SK-N-SH (cell line): Measurements from ENCODE around the gene ERC2. TPM values are rescaled to one million over a fixed set of nuclear protein-coding genes. Genes with fewer than 3 reads are reported as not detected.

Experiments used
- CTCF ChIA-PET: fragments of 300-600, 350-600 bp; formaldehyde crosslinking; extraction: SDS; loops from one replicate; lab custom pipeline; 2021; lab: Yijun Ruan, JAX
- POLR2A ChIA-PET: fragments of 350-600 bp; sonication (Branson Sonifier 250); formaldehyde crosslinking; extraction: SDS; loops from one replicate; lab custom pipeline; 2020; ENCODE audit warnings: antibody characterized with exemption, inconsistent platforms; lab: Yijun Ruan, JAX
- DNase-seq: peaks from one replicate; pipeline ENCODE4 v3.0.0; 2012
- H2AFZ ChIP-seq: fragments of 200-600 bp; sonication (generic); 2 replicates; pipeline ENCODE4 v1.8.1; 2016; ENCODE audit warnings: antibody characterized with exemption, mild to moderate bottlenecking, low read depth
- H3F3A ChIP-seq: fragments of 200-600 bp; sonication (generic); replicated peaks from 2 replicates; pipeline ENCODE3; 2016; ENCODE audit warnings: antibody characterized with exemption, mild to moderate bottlenecking; ENCODE audit not compliant: insufficient read depth
- H3K27ac ChIP-seq, 2 experiments: fragments of 200-500 bp in 1 of 2; fragments of 200-600 bp in 1 of 2; sonication (Bioruptor generic) in 1 of 2; sonication (generic), shearing (Covaris generic) in 1 of 2; 2 replicates each; pipeline versions ENCODE4 v1.5.1 to v1.6.1; 2014 to 2016; ENCODE audit warnings: low read depth in 2 of 2, inconsistent platforms in 1 of 2, low read length in 1 of 2, mild to moderate bottlenecking in 1 of 2, mixed read lengths in 1 of 2
- H3K27me3 ChIP-seq: fragments of 200-600 bp; sonication (generic), shearing (Covaris generic); 2 replicates; pipeline ENCODE4 v1.6.1; 2016; ENCODE audit warnings: mixed run types; ENCODE audit not compliant: insufficient read depth
- H3K36me3 ChIP-seq, 2 experiments: fragments of 200-500 bp in 1 of 2; fragments of 200-600 bp in 1 of 2; sonication (Bioruptor generic) in 1 of 2; sonication (generic) in 1 of 2; replicated peaks in 1 of 2; 2 replicates each; pipeline versions ENCODE3 to v1.5.1; 2014 to 2016; ENCODE audit warnings: low read length in 1 of 2, mild to moderate bottlenecking in 1 of 2; ENCODE audit not compliant: insufficient read depth in 2 of 2, control insufficient read depth in 1 of 2
- H3K4me1 ChIP-seq, 2 experiments: fragments of 200-500 bp in 1 of 2; fragments of 200-600 bp in 1 of 2; sonication (Bioruptor generic) in 1 of 2; sonication (generic), shearing (Covaris generic) in 1 of 2; 2 replicates each; pipeline versions ENCODE4 v1.5.1 to v1.6.1; 2014 to 2016; ENCODE audit warnings: low read depth in 1 of 2, low read length in 1 of 2, mixed run types in 1 of 2; ENCODE audit not compliant: insufficient read depth in 2 of 2, control insufficient read depth in 1 of 2
- H3K4me2 ChIP-seq: fragments of 200-600 bp; sonication (generic), shearing (Covaris generic); 2 replicates; pipeline ENCODE4 v1.6.1; 2017; ENCODE audit warnings: mixed run types
- H3K4me3 ChIP-seq, 2 experiments: fragments of 200-500 bp in 1 of 2; fragments of 200-600 bp in 1 of 2; sonication (Bioruptor generic) in 1 of 2; sonication (generic), shearing (Covaris generic) in 1 of 2; 2 replicates each; pipeline versions ENCODE4 v1.5.1 to v1.8.1; 2014 to 2016; ENCODE audit warnings: low read depth in 2 of 2, inconsistent platforms in 1 of 2, low read length in 1 of 2, mild to moderate bottlenecking in 1 of 2, mixed read lengths in 1 of 2, moderate library complexity in 1 of 2
- H3K79me2 ChIP-seq: fragments of 200-600 bp; sonication (generic); 2 replicates; pipeline ENCODE4 v1.8.1; 2017; ENCODE audit warnings: mild to moderate bottlenecking; ENCODE audit not compliant: insufficient read depth
- H3K9ac ChIP-seq: fragments of 200-600 bp; sonication (generic); 2 replicates; pipeline ENCODE4 v1.6.1; 2017; ENCODE audit warnings: mixed run types
- H3K9me2 ChIP-seq: fragments of 200-600 bp; sonication (generic); 2 replicates; pipeline ENCODE4 v1.6.1; 2017; ENCODE audit warnings: mixed run types
- H3K9me3 ChIP-seq: fragments of 200-600 bp; sonication (generic); 2 replicates; pipeline ENCODE4 v1.6.1; 2017; ENCODE audit warnings: mixed run types, mild to moderate bottlenecking, moderate library complexity
- H4K20me1 ChIP-seq: fragments of 200-600 bp; sonication (generic); 2 replicates; pipeline ENCODE4 v1.6.1; 2017; ENCODE audit warnings: mild to moderate bottlenecking, mixed run types; ENCODE audit not compliant: insufficient read depth
- CHD2 ChIP-seq: fragments of 150-350 bp; IDR thresholded peaks from 2 replicates; pipeline ENCODE4 v1.6.1; 2018; ENCODE audit warnings: low read length; ENCODE audit not compliant: partially characterized antibody
- ELF1 ChIP-seq: IDR thresholded peaks from 2 replicates; pipeline ENCODE4 v1.4.0; 2012
- EZH2phosphoT487 ChIP-seq: fragments of 200-600 bp; sonication (generic); IDR thresholded peaks from 2 replicates; pipeline ENCODE4 v1.6.1; 2017; ENCODE audit warnings: low read depth, mixed run types, mild to moderate bottlenecking, antibody characterized with exemption, moderate library complexity, borderline replicate concordance
- FOXJ3 ChIP-seq: sonication (generic); formaldehyde crosslinking; IDR thresholded peaks from 2 replicates; pipeline ENCODE4 v1.5.1; 2020; ENCODE audit warnings: mild to moderate bottlenecking, missing genetic modification reagents
- FOXM1 ChIP-seq: IDR thresholded peaks from 2 replicates; pipeline ENCODE4 v1.4.0; 2012; ENCODE audit warnings: low read depth, mild to moderate bottlenecking
- GABPA ChIP-seq: IDR thresholded peaks from 2 replicates; pipeline ENCODE4 v1.4.0; 2012; ENCODE audit warnings: low read depth, mild to moderate bottlenecking
- GATA2 ChIP-seq: sonication (generic); formaldehyde crosslinking; IDR thresholded peaks from 2 replicates; pipeline ENCODE4 v1.5.0; 2020; ENCODE audit warnings: mild to moderate bottlenecking, missing genetic modification reagents
- JUND ChIP-seq: IDR thresholded peaks from 2 replicates; pipeline ENCODE4 v1.4.0; 2012
- MXI1 ChIP-seq: IDR thresholded peaks from 2 replicates; pipeline ENCODE4 v1.6.1; 2012; ENCODE audit warnings: mild to moderate bottlenecking, low read depth, low read length, improper control_type of control experiment
- NRF1 ChIP-seq: IDR thresholded peaks from 2 replicates; pipeline ENCODE4 v1.6.1; 2012; ENCODE audit warnings: low read depth, mild to moderate bottlenecking, low read length
- POLR2AphosphoS5 ChIP-seq: IDR thresholded peaks from 2 replicates; pipeline ENCODE4 v1.6.1; 2012; ENCODE audit warnings: low read depth, low read length
- RAD21 ChIP-seq: IDR thresholded peaks from 2 replicates; pipeline ENCODE4 v1.6.1; 2012; ENCODE audit warnings: mild to moderate bottlenecking, low read length
- SIN3A ChIP-seq: IDR thresholded peaks from 2 replicates; pipeline ENCODE4 v1.6.1; 2012; ENCODE audit warnings: low read depth, mild to moderate bottlenecking, low read length, moderate library complexity, borderline replicate concordance
- TAF1 ChIP-seq: IDR thresholded peaks from 2 replicates; pipeline ENCODE4 v1.6.1; 2012; ENCODE audit warnings: low read depth, mild to moderate bottlenecking, low read length, moderate library complexity, borderline replicate concordance
- TCF12 ChIP-seq: IDR thresholded peaks from 2 replicates; pipeline ENCODE4 v1.4.0; 2012
- WGBS: methylation state at CpG from one replicate; pipeline ENCODE4 v1.1.6; 2017; ENCODE audit warnings: low lambda C conversion rate; 5-methylcytosine and 5-hydroxymethylcytosine counted together
- polyA plus RNA-seq, 3 experiments: library from polyadenylated mRNA; depleted of rRNA; stranded (reverse); fragments of >200 nt; gene quantifications; 2 replicates each; pipeline ENCODE4 v1.2.3, GENCODE V29; 2012
- TF ChIP-seq, protein P1 (sequence below): fragments of 150-350 bp; IDR thresholded peaks from 2 replicates; pipeline ENCODE4 v1.6.1; 2016; ENCODE audit warnings: mild to moderate bottlenecking, low read depth, low read length
- TF ChIP-seq, protein P2 (sequence below): fragments of 150-350 bp; IDR thresholded peaks from 2 replicates; pipeline ENCODE4 v1.6.1; 2017; ENCODE audit warnings: antibody characterized with exemption, low read length, low read depth, borderline replicate concordance
- TF ChIP-seq, protein P3 (sequence below): fragments of 200-600 bp; sonication (generic); IDR thresholded peaks from 2 replicates; pipeline ENCODE4 v1.6.1; 2017; ENCODE audit warnings: antibody characterized with exemption, mild to moderate bottlenecking, moderate library complexity

The ERC2 gene
- polyA plus RNA-seq, 1 of the 3 experiments (the other 2 are of a cell fraction): 1.6 TPM

DNA sequence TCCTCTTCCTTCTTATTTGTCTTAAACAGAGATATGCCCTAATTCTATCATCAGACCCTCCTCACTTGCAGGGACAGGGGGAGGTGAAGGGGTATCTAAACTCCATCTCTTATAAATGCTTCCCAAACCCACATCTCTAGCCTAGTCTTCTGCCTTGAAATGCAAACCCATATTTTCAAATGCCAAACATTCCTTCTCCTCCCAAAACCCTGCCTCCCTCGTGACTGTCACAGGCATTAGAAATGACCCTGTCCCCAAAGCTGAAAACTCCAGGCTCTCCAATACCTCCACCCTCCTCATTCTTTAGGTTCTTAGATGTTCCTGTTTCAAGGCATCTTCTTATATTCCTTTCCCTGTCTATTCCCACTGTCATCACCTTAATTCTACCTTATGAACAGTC is 191.0 kb downstream of the ERC2 start:
- Histone ChIP-seq H4K20me1 (no peaks in the 10 kb centered on the region), H3K36me3 (no peaks in the 10 kb centered on the region), H3K9ac (no peak overlapping the region), H3K4me2 (no peak overlapping the region), H3K27ac (no peak overlapping the region), H3K4me3 (no peak overlapping the region), H3K9me3 (no peaks in the 10 kb centered on the region), H3K9me2 (no peaks in the 10 kb centered on the region), H2AFZ (no peak overlapping the region), H3K4me1 (no peaks in the 10 kb centered on the region; a peak in 1 of 4 replicates), H3F3A (no peaks in the 10 kb centered on the region), H3K27me3 (no peaks in the 10 kb centered on the region), H3K79me2 (no peaks in the 10 kb centered on the region)
- DNase-seq: no peak
- WGBS: 31% methylated on average over 1 of the region's 1 CpG
- ChIA-PET POLR2A (no interaction called here), CTCF (no interaction called here)
- TF ChIP-seq, protein P1, sequence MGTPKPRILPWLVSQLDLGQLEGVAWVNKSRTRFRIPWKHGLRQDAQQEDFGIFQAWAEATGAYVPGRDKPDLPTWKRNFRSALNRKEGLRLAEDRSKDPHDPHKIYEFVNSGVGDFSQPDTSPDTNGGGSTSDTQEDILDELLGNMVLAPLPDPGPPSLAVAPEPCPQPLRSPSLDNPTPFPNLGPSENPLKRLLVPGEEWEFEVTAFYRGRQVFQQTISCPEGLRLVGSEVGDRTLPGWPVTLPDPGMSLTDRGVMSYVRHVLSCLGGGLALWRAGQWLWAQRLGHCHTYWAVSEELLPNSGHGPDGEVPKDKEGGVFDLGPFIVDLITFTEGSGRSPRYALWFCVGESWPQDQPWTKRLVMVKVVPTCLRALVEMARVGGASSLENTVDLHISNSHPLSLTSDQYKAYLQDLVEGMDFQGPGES: no peak
- no peak for TF ChIP-seq SIN3A
- TF ChIP-seq NRF1: no peak
- no peak for TF ChIP-seq CHD2
- no peak for TF ChIP-seq FOXM1
- TF ChIP-seq RAD21: no peak
- TF ChIP-seq POLR2AphosphoS5: no peak
- no peak for TF ChIP-seq TAF1
- no peak for TF ChIP-seq FOXJ3 (CRISPR knock-in tag)
- no peak for TF ChIP-seq ELF1
- TF ChIP-seq GABPA: no peak
- no peak for TF ChIP-seq TCF12
- TF ChIP-seq, protein P2, sequence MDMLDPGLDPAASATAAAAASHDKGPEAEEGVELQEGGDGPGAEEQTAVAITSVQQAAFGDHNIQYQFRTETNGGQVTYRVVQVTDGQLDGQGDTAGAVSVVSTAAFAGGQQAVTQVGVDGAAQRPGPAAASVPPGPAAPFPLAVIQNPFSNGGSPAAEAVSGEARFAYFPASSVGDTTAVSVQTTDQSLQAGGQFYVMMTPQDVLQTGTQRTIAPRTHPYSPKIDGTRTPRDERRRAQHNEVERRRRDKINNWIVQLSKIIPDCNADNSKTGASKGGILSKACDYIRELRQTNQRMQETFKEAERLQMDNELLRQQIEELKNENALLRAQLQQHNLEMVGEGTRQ: no peak
- no peak for TF ChIP-seq JUND
- TF ChIP-seq MXI1: no peak
- no peak for TF ChIP-seq GATA2 (CRISPR knock-in tag)
- no peak for TF ChIP-seq EZH2phosphoT487
- TF ChIP-seq, protein P3, sequence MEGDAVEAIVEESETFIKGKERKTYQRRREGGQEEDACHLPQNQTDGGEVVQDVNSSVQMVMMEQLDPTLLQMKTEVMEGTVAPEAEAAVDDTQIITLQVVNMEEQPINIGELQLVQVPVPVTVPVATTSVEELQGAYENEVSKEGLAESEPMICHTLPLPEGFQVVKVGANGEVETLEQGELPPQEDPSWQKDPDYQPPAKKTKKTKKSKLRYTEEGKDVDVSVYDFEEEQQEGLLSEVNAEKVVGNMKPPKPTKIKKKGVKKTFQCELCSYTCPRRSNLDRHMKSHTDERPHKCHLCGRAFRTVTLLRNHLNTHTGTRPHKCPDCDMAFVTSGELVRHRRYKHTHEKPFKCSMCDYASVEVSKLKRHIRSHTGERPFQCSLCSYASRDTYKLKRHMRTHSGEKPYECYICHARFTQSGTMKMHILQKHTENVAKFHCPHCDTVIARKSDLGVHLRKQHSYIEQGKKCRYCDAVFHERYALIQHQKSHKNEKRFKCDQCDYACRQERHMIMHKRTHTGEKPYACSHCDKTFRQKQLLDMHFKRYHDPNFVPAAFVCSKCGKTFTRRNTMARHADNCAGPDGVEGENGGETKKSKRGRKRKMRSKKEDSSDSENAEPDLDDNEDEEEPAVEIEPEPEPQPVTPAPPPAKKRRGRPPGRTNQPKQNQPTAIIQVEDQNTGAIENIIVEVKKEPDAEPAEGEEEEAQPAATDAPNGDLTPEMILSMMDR: no peak
